BJ (cell line): ENCODE results near the gene PTCHD1. TPM values are rescaled to one million over a fixed set of nuclear protein-coding genes. Genes with fewer than 3 reads are reported as not detected.

Experiments
- CTCF ChIA-PET: fragments of 350-600 bp; formaldehyde crosslinking; extraction: SDS; loops from one replicate; lab custom pipeline; 2021; ENCODE audit warnings: antibody characterized with exemption, inconsistent platforms; lab: Yijun Ruan, JAX
- POLR2A ChIA-PET: fragments of 300-600 bp; sonication (Branson Sonifier 250); formaldehyde crosslinking; extraction: SDS; loops from one replicate; lab custom pipeline; 2021; ENCODE audit warnings: antibody characterized with exemption; lab: Charles Lee
- DNase-seq: peaks from one replicate; pipeline ENCODE4 v3.0.0-alpha.2; 2011; ENCODE audit warnings: low read depth
- H3K27me3 ChIP-seq: 2 replicates; pipeline ENCODE4 v1.6.0; 2011; ENCODE audit warnings: low read length; ENCODE audit not compliant: control insufficient read depth, insufficient read depth
- H3K36me3 ChIP-seq: 2 replicates; pipeline ENCODE4 v1.5.1; 2011; ENCODE audit warnings: low read length; ENCODE audit not compliant: control insufficient read depth, insufficient read depth
- H3K4me3 ChIP-seq: 2 replicates; pipeline ENCODE4 v1.5.1; 2011; ENCODE audit warnings: low read depth, mild to moderate bottlenecking, control low read depth, low read length
- polyA plus RNA-seq: library from polyadenylated mRNA; depleted of rRNA; stranded (reverse); fragments of >200 nt; gene quantifications from 2 replicates; pipeline ENCODE4 v1.2.3, GENCODE V29; 2011
- TF ChIP-seq, protein P1 (sequence below): IDR thresholded peaks from 2 replicates; pipeline ENCODE4 v1.5.1; 2011; ENCODE audit warnings: low read depth, mild to moderate bottlenecking, control low read depth, inconsistent platforms, low read length, moderate library complexity; ENCODE audit not compliant: insufficient read depth

The PTCHD1 gene
- polyA plus RNA-seq, 1 experiment, result not detected

DNA sequence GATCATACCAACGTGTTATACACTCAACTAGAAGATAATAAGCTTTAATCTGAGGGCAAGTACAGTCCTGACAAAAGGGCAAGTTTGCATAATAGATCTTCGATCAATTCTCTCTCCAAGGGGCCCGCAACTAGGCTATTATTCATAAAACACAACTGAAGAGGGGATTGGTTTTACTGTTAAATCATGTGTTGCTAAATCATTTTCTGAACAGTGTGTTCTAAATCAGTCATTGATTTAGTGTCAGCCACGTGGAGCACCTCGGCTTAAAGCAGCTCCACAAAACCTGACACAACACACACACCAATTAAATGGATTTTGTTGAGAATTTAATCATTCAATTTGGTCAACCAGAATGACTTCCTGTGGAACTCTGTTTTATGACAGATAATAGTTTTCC lies 61.6 kb downstream of the PTCHD1 start:
- DNase-seq, result no peak
- POLR2A ChIA-PET, result no interaction called here
- TF ChIP-seq, protein P1, sequence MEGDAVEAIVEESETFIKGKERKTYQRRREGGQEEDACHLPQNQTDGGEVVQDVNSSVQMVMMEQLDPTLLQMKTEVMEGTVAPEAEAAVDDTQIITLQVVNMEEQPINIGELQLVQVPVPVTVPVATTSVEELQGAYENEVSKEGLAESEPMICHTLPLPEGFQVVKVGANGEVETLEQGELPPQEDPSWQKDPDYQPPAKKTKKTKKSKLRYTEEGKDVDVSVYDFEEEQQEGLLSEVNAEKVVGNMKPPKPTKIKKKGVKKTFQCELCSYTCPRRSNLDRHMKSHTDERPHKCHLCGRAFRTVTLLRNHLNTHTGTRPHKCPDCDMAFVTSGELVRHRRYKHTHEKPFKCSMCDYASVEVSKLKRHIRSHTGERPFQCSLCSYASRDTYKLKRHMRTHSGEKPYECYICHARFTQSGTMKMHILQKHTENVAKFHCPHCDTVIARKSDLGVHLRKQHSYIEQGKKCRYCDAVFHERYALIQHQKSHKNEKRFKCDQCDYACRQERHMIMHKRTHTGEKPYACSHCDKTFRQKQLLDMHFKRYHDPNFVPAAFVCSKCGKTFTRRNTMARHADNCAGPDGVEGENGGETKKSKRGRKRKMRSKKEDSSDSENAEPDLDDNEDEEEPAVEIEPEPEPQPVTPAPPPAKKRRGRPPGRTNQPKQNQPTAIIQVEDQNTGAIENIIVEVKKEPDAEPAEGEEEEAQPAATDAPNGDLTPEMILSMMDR, result no peak
- Histone ChIP-seq H3K27me3 (no peaks in the 10 kb centered on the region), H3K36me3 (no peaks in the 10 kb centered on the region), H3K4me3 (no peak overlapping the region)
- CTCF ChIA-PET, result no interaction called here

DNA sequence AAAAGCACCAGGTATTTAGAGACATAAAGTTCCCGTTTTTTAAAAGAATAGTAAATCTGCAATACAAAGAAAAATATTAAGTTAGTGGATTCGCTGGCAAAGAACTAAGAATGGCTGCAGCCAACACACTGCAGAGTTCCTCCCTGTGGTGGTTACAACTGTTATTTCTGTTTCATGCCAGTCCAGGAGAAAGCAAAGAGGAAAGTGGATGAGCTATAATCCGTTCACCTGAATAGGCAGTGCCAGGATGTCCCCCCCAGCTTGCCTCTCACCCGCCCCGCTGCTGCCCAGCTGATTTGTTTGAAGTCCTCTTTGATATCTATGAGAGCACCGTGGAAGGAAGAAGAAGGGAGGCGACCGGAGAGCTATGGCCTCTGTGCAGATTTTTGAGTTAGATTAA lies 63.9 kb downstream of the PTCHD1 start:
- DNase-seq, result no peak
- Histone ChIP-seq H3K27me3 (no peaks in the 10 kb centered on the region), H3K36me3 (no peaks in the 10 kb centered on the region), H3K4me3 (no peak overlapping the region)
- TF ChIP-seq, protein P1, result no peak
- ChIA-PET CTCF (no interaction called here), POLR2A (no interaction called here)

DNA sequence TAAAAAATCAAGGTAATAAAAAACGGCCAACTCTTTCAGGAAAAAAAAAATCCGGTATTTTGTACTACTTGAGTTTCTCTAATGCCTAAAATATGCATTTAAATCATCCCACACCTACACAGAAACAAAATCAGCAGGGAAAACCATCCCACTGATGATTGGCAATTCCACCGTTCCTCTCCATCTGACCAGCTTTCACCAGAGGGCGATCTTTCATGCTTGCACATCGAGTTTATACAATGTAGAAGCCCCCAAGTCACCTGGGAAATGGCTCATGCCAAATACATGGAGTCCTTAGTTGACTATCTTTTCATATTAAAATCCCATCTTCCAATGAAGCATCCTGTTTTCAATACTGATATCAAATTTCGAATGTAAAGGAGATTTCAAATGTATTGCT lies 69.2 kb downstream of the PTCHD1 start:
- ChIA-PET CTCF (no interaction called here), POLR2A (no interaction called here)
- no peak overlapping the region for H3K4me3 ChIP-seq
- DNase-seq, result no peak
- H3K36me3 ChIP-seq, result no peaks in the 10 kb centered on the region
- H3K27me3 ChIP-seq, result no peaks in the 10 kb centered on the region
- TF ChIP-seq, protein P1, result no peak

DNA sequence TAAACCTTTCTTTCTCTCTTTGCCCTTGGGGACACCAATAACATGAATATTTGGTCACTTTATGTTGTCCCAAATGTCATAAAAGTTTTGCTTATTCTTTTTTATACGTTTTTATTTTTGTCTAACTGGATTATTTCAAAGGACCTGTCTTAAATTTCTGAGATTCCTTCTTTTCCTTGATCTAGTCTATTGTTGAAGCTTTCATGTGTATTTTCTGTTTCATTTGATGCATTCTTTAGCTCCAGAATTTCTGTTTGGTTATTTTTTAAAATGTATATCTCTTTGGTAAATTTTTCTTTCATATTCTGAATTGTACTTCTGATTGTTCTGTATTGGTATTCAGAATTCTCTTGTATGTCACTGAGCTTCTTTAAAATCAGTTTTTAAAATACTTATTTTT lies 88.3 kb downstream of the PTCHD1 start:
- H3K27me3 ChIP-seq, result no peaks in the 10 kb centered on the region
- TF ChIP-seq, protein P1, result no peak
- POLR2A ChIA-PET, result no interaction called here
- CTCF ChIA-PET, result no interaction called here
- DNase-seq, result no peak
- no peaks in the 10 kb centered on the region for H3K36me3 ChIP-seq
- H3K4me3 ChIP-seq, result no peak overlapping the region

DNA sequence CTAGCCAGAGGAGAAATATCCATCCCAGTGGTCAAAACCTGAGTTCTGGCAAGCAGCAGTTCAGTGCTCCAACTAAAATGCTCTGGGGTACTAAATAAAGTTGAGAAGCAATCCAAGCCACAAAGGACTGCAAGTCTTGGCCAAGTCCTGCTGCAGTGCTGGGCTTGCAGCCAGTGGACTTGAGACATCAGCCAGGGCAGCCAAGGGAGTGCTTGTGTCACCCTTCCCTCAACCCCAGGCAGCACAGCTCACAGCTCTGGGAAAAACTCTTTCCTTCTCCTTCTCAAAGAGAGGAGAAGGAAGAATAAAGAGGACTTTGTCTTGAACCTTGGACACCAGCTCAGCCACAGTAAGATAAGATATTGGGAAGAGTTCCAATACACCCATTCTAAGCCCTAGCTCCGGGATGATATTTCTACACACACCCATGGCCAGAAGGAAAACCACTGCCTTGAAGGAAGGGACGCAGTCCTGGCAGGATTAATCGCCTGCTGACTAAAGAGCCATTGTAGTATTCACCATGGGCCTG lies 99.8 kb downstream of the PTCHD1 start:
- DNase-seq, result no peak
- no peaks in the 10 kb centered on the region for H3K36me3 ChIP-seq
- CTCF ChIA-PET, result no interaction called here
- H3K27me3 ChIP-seq, result no peaks in the 10 kb centered on the region
- TF ChIP-seq, protein P1, result no peak
- no peak overlapping the region for H3K4me3 ChIP-seq
- POLR2A ChIA-PET, result no interaction called here
